Measurements from ENCODE around the gene MYH10.

The MYH10 gene

DNA sequence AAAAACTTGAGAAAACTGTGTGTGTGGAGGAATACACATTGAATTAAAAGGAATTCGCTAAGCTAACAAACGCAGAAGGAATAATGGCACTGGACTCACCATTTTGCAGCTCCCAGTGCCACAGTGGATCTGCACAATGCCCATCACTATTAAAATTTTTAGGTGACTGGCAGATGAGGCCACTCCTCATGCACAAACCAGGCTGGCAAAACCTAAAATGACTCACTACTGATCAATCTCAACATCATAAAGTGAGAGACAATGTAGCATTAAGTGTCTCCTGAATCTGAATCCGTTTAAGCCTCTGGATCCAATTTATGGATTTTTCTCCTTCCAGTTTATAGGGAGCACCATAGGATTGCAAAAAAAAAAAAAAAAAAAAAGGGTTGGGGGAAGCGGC lies 20.6 kb downstream of the MYH10 start:
- no peak for DNase-seq (ENCODE audit: low read depth in 2 of 2)

- no peak for DNase-seq (ENCODE audit: low read depth in 2 of 2)
Observed at GRCh38 chr17:8608001-8608400, 22.5 kb downstream of the MYH10 start.

DNA sequence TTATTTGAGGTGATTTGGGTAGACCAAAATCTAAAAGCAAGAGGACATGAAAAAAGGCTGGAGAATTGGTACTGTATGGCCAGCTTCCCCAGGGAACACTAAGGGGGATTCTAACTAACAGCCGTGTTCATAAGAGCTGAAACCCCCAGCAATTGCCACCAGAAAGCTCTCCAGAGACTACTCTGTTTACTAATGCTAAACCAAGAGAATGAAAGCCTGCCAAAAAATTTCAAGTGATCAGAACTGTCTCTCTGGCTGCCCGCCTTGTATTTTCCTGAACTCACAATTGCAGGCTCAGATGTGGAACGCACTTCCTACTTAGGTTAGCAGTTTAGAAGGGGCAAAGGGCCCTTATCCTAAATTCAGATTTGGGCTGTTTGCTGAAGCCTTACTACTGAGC lies 24.1 kb downstream of the MYH10 start:
- no peak for DNase-seq (ENCODE audit: low read depth in 2 of 2)

GRCh38 chr17:8602679-8603078 lies 27.8 kb downstream of the MYH10 start:
- no peak for DNase-seq (ENCODE audit: low read depth in 2 of 2)

GRCh38 chr17:8599351-8600011 lies 31.0 kb downstream of the MYH10 start:
- no peak for DNase-seq (ENCODE audit: low read depth in 2 of 2)

GRCh38 chr17:8598913-8599312 lies 31.6 kb downstream of the MYH10 start:
- no peak for DNase-seq (ENCODE audit: low read depth in 2 of 2)

- DNase-seq (ENCODE audit: low read depth in 2 of 2), result no peak
Observed at GRCh38 chr17:8593830-8594229, 36.7 kb downstream of the MYH10 start.

- no peak for DNase-seq (ENCODE audit: low read depth in 2 of 2)
Observed at GRCh38 chr17:8593276-8593675, 37.2 kb downstream of the MYH10 start.

DNA sequence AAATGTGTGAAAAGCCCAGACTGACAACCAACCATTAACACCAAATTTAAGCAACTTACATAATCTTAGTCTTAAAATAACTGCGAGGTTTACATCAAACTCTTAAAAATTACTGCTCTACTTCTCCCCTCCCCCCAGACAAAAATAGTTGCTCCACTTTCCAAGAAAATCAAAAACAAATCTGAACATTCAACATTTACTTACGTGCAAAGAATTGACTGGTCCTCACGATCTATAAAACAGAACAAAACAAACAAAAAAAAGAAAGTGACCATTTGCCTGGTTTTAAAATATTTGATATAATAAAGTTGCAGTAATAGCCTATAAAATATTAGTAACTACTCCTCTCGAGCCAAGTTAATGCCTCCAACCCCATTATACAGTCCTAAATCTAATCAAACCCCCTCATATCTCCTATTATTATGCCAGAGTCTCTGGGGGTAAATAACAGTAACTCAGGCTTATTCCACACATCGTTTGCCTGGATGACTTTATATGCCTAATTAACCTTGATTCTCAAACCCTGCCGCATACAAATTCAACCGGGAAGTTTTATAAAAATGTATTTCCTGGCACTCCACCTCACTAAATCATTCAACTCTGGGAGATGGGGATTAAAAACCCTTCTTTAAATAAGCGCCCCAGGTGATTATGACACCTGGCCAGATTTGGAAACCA lies 41.5 kb downstream of the MYH10 start:
- DNase-seq (ENCODE audit: low read depth in 2 of 2), result no peak

- no peak for DNase-seq (ENCODE audit: low read depth in 2 of 2)
Observed at GRCh38 chr17:8586766-8587165, 43.8 kb downstream of the MYH10 start.

GRCh38 chr17:8585911-8586310 lies 44.6 kb downstream of the MYH10 start:
- DNase-seq (ENCODE audit: low read depth in 2 of 2), result no peak

GRCh38 chr17:8583954-8584353 lies 46.6 kb downstream of the MYH10 start:
- DNase-seq (ENCODE audit: low read depth in 2 of 2), result no peak

DNA sequence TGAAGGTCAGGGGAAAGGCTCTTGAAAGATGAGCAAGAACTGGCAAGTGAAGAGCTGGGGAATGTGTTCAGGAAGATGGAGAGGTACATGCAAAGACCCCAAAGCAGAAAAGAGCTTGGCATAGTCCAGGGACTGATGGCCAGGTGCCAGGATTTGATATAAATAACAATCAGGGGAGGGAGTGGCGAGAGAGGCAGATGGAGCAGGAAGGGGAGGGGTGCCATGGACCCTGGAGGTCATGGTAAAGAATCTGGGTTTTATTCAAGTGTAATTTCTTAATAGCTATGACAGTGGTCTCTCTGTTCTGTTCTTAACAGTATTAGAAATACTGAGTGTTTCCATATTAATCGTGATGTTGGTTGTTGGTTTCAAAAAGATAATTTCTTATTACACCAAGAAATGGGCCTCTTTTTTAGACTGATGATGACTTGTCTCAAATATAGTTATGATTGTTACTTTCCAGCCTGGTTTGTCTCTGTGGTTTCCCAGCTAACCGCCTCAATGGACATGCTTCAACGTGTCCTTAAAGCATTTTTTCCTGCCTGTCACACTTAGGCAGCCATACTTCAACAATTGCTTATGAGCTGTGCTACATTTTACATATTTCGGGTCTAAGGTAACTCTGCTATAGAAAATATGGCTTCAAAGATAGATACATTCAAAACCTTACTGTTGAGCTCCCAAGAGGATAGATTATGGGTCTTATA lies 49.4 kb downstream of the MYH10 start:
- DNase-seq (ENCODE audit: low read depth in 2 of 2), result no peak

GRCh38 chr17:8577868-8578267 lies 52.7 kb downstream of the MYH10 start:
- no peak for DNase-seq (ENCODE audit: low read depth in 2 of 2)

DNA sequence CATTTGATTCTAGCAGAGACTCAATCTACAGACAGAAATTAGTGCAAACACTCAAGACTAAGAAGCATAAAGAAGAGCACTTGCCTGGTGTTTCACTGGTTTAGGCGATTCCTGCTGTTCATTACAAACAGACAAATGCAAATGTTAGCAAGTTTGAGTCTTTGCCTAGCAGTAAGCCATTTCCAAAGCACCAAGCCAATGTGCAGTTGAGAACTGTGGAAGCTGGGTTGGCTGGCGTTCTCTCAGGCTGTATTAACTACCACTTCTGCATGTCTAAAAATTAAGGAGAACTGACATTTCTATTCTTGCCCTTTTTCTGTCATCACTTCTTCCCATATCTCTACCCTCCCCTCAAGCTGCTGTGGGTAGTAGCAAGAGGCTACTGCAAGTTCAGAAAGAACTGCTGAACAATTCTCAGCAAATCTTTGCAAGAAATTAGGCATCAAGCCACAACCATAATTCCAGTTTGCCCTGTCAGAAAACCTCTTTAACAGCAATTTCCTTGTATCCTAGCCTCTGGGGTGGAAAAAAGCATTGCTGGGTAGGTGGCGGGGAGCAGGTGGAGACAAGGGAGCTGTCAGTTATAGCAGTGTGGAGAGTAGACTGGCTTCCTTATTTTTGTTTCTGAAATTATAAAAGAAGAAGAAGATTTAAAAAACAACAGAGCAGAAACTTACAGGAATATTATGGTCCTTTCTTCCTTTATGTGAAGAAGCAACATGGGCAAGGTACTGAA lies 53.8 kb downstream of the MYH10 start:
- no peak for DNase-seq (ENCODE audit: low read depth in 2 of 2)

DNA sequence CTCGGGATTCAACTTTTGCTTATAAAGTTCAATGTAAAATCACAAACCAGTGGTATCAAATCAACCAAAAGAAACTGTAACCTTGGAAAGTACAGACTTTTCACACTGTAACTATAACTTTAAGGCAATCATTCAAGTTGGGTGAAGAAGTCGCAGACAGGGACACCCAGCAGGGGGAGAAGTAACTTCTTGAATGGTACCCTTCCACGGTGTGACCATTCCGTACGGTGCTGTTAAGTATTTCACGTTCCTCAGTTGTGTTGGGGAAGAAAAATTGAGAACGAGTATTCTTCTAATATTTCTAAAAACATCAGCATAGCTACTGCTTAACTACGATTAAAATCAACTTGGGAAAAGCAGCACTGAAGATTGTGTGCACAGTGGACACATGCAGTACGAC lies 55.8 kb downstream of the MYH10 start:
- no peak for DNase-seq (ENCODE audit: low read depth in 2 of 2)

GRCh38 chr17:8572764-8573163 lies 57.8 kb downstream of the MYH10 start:
- DNase-seq (ENCODE audit: low read depth in 2 of 2), result no peak

- no peak for DNase-seq (ENCODE audit: low read depth in 2 of 2)
Observed at GRCh38 chr17:8563981-8564602, 66.4 kb downstream of the MYH10 start.

GRCh38 chr17:8563024-8563776 lies 67.3 kb downstream of the MYH10 start:
- no peak for DNase-seq (ENCODE audit: low read depth in 2 of 2)

DNA sequence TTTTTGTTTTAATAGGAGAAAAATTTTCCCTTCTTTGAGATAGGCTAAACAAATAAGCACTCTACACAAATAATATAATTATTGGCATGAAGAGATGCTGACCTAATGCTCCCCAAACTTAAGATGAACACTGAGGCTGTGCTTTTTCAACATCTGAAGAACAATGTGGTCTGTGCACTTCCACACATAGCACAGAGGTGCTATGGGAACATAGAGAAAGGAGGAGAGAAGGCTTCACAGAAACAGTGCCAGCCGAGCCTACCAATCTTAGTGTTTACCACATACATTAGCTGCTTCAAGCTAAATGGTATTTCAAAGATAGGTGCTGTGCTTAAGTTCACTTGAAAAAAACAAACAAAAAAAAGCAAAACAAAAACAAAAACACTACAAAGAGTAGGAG lies 72.4 kb downstream of the MYH10 start:
- DNase-seq (ENCODE audit: low read depth in 2 of 2), result no peak

- no peak for DNase-seq (ENCODE audit: low read depth in 2 of 2)
Observed at GRCh38 chr17:8557176-8557806, 73.2 kb downstream of the MYH10 start.

Data from stimulated activated CD8-positive, alpha-beta memory T cell treated with anti-CD3 and anti-CD28 coated beads, Interleukin-15, amount 100 ng/mL, for 48 hours (primary cell).